C4-2B (cell line): ENCODE data around the gene INPP4B.

ENCODE experiments used
- H3K27ac ChIP-seq: fragments of 450-650 bp; 2 replicates; pipeline ENCODE4 v1.5.1; 2017
- CTCF ChIP-seq: fragments of 450-650 bp; conservative IDR thresholded peaks from 2 replicates; pipeline ENCODE4 v1.5.1; 2017; ENCODE audit warnings: mild to moderate bottlenecking
- ZFX ChIP-seq: fragments of 450-650 bp; IDR thresholded peaks from 2 replicates; pipeline ENCODE4 v1.6.1; 2017

INPP4B gene

GRCh38 chr4:142383800-142384470, 462.2 kb downstream of the INPP4B start:
- no peak overlapping the region for H3K27ac ChIP-seq
- TF ChIP-seq ZFX (no peak), CTCF (no peak)

- no peak overlapping the region for H3K27ac ChIP-seq
- TF ChIP-seq CTCF (no peak), ZFX (no peak)
These were observed 462.7 kb downstream of the INPP4B start for GRCh38 chr4:142383354-142383753.

GRCh38 chr4:142380052-142380602, 466.0 kb downstream of the INPP4B start:
- no peak overlapping the region for H3K27ac ChIP-seq
- TF ChIP-seq CTCF (no peak), ZFX (no peak)

- TF ChIP-seq CTCF (no peak), ZFX (no peak)
- H3K27ac ChIP-seq, result no peak overlapping the region
These were observed 466.6 kb downstream of the INPP4B start for GRCh38 chr4:142379277-142380051.

GRCh38 chr4:142378179-142378578, 467.9 kb downstream of the INPP4B start:
- H3K27ac ChIP-seq, result no peak overlapping the region
- TF ChIP-seq ZFX (no peak), CTCF (no peak)

GRCh38 chr4:142377342-142378091, 468.6 kb downstream of the INPP4B start:
- no peak for TF ChIP-seq ZFX
- TF ChIP-seq CTCF, result no peak
- H3K27ac ChIP-seq, result no peak overlapping the region
